Ovary (tissue), 9 donors: ENCODE results near the gene ARHGEF17. TPM values are rescaled to one million over a fixed set of nuclear protein-coding genes. Genes with fewer than 3 reads are reported as not detected.

ENCODE experiments used
- DNase-seq, 5 donors: peaks; one replicate each; pipeline ENCODE4 v3.0.0-alpha.2; 2019 to 2020
- H3K27ac ChIP-seq, 2 donors: fragments of 200-600 bp; one replicate each; pipeline versions ENCODE4 v1.5.1 to v1.8.0; 2019 to 2022
- H3K27me3 ChIP-seq: fragments of 200-600 bp; one replicate; pipeline ENCODE4 v1.8.0; 2022
- H3K36me3 ChIP-seq: fragments of 200-600 bp; sonication (generic); one replicate; pipeline ENCODE4 v1.5.1; 2019
- H3K4me1 ChIP-seq: one replicate; pipeline ENCODE4 v1.8.1; 2013; ENCODE audit warnings: mild to moderate bottlenecking, moderate library complexity; ENCODE audit not compliant: insufficient read depth
- H3K4me3 ChIP-seq: fragments of 200-600 bp; sonication (generic); one replicate; pipeline ENCODE4 v1.5.1; 2017
- H3K9me3 ChIP-seq, 2 donors: fragments of 200-600 bp in 1 of 2; sonication (generic) in 1 of 2; one replicate each; pipeline versions ENCODE4 v1.5.1 to v1.8.1; 2013 to 2019; ENCODE audit warnings: mild to moderate bottlenecking in 1 of 2, moderate library complexity in 1 of 2
- EP300 ChIP-seq: sonication (generic); formaldehyde crosslinking; IDR thresholded peaks from one replicate; pipeline ENCODE4 v1.6.1; 2017; ENCODE audit warnings: antibody characterized with exemption
- POLR2A ChIP-seq: fragments of 450-650 bp; IDR thresholded peaks from one replicate; pipeline ENCODE4 v1.6.1; 2017; ENCODE audit warnings: antibody characterized with exemption, mild to moderate bottlenecking, moderate library complexity
- WGBS, 3 donors: extraction: QIAGEN DNeasy Blood & Tissue Kit in 1 of 3; methylation state at CpG; one replicate each; pipeline versions ENCODE4 v1.1.5 to v1.1.7; 2013 to 2017; 5-methylcytosine and 5-hydroxymethylcytosine counted together
- intact Hi-C, 4 donors: fragments of 100-400 bp; cut with DNase I; formaldehyde crosslinking; loops; one replicate each; pipeline versions ENCODE4 v1.11.0 to v1.15.1; 2022 to 2023
- polyA plus RNA-seq, 2 donors: library from polyadenylated mRNA; stranded (reverse); fragments of 200-250 nt in 1 of 2; fragments of 350-450 nt in 1 of 2; fragmentation: Illumina TruSeq in 1 of 2; extraction: RNeasy Lipid Tissue Mini Kit (QIAGEN cat#74804) in 1 of 2; gene quantifications; one replicate each; pipeline ENCODE4 v1.2.3, GENCODE V29; 2013 to 2014
- total RNA-seq, 7 donors: library from RNA; depleted of rRNA in 2 of 7; stranded (reverse); fragments of >200 nt in 2 of 7; fragmentation: NEBNext Ultra II Directional in 3 of 7; extraction: Animal tissue kit (Norgen Biotek cat#: 25700) in 3 of 7; gene quantifications; one replicate each; pipeline versions ENCODE4 v1.1.0 to v1.2.4, GENCODE V29; 2016 to 2023
- TF ChIP-seq, protein P1 (sequence below), 3 donors: fragments of 450-650 bp in 2 of 3; fragments of 200-600 bp in 1 of 3; IDR thresholded peaks; one replicate each; pipeline versions ENCODE4 v1.5.1 to v1.8.0; 2016 to 2022; ENCODE audit warnings: antibody characterized with exemption in 3 of 3, mild to moderate bottlenecking in 1 of 3
- donor health status: DM: no; HTN: no; CAD: no; lungs with moderate emphysema.
- donor health status: DM: no; HTN: no; CAD: no.
- donor health status: Bipolar disorder and iron deficiency.
- donor health status: DM: yes; HTN: yes; CAD: no.
- donor health status: DM: no; HTN: no; CAD: no.
- donor health status: DM: yes; HTN: yes; CAD: no.

Gene ARHGEF17
- total and polyA plus RNA-seq, 9 donors: 21.0 to 83.8 (median 46.0) TPM

DNA sequence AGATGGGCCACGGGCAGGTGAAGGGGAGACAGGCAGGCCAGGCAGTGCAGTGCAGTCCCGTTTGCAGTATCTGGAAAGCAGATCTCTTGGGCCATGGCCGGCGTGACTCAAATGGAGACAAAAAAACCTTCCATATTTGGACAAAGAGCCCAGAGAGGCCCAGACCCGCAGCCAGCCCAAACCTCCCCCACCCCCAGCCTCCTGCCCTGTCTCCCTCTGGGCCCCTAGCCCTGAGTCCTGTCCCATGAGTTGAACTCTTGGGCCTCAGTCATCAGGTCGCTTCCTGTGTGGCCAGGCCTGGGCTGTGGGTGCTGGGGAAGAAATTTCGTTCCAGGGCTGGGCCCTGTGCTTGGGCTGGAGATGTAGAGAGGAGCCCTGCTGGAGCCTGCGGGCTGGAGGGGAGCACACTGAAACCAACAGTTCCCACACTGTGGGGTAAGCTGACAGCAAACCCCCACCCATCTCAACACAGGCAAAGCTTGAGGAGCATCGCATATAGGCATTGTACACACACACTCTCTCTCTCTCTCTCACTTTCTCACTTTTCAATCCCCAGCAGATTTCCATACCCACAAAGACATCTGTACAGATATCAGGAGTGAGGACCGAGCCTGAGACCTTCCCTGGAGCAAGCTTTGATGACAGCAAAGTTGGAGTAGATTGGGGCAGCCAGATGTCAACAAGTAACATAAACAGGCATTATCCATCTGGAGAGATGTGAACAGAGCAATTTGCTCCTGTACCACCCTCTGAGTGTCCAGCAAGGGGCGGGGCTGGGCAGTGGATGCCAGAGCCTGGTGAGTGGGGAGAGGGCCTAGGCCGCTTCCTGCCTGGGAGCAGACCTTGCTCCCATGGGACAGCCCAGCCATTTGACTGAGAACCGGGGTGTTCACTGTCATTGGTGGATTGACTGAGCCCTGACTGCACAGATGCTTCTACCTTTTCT lies 17.2 kb downstream of the ARHGEF17 start:
- peaks cover 31% of the 10 kb centered on the region for H3K4me1 ChIP-seq

DNA sequence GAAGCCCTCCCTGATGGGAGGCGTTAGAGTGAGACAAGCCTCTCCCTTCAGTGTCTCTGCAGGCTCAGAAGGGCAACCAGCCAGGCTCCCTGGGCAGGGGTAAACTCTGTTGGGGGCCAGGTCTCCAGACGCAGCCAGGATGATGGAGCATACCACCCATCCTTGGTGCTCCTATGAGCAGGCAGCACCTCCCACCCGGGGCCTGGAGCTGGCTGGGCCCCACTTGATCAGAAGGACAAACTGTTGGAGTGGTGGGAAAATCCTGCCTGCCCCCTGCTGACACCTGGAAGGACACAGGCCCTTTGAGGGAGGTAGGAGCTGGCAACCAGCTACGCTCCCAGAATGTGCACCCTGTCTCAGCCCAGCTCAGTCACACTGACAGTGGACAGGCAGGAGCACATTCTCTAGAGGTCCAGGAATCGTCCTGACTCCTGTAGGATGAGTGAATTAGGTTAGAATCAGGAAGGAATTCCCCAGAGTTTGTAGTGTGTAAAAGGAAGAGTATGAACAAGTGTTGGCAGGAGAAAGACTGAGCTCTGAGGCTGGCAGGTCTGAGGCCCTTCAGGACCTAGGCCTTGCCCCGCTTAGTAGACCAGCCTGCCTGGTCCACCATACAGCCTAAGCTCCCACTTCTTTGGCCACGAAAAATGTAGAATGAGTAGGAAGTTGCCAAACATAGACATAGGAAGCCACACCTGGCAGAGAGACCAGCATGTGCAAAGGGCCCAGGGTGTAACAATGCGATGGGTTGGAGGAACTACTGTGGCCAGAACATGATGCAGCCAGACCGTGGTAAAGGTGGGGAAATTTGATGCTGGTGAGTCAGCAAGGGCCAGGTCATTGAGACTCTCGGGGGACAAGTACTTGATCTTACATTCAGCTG lies 19.1 kb downstream of the ARHGEF17 start:
- intact Hi-C loops: no loop called here
- no peak for DNase-seq
- H3K4me1 ChIP-seq: peaks cover 36% of the 10 kb centered on the region
- no peaks in the 10 kb centered on the region for H3K36me3 ChIP-seq
- H3K4me3 ChIP-seq: no peak overlapping the region
- no peaks in the 10 kb centered on the region for H3K27me3 ChIP-seq
- no peak overlapping the region for H3K27ac ChIP-seq
- WGBS, 3 donors: 65 to 74% (median 71%) methylated on average over 10 of the region's 10 CpGs
- H3K9me3 ChIP-seq: no peaks in the 10 kb centered on the region
- TF ChIP-seq EP300 (no peak), POLR2A (no peak)
- TF ChIP-seq, protein P1, sequence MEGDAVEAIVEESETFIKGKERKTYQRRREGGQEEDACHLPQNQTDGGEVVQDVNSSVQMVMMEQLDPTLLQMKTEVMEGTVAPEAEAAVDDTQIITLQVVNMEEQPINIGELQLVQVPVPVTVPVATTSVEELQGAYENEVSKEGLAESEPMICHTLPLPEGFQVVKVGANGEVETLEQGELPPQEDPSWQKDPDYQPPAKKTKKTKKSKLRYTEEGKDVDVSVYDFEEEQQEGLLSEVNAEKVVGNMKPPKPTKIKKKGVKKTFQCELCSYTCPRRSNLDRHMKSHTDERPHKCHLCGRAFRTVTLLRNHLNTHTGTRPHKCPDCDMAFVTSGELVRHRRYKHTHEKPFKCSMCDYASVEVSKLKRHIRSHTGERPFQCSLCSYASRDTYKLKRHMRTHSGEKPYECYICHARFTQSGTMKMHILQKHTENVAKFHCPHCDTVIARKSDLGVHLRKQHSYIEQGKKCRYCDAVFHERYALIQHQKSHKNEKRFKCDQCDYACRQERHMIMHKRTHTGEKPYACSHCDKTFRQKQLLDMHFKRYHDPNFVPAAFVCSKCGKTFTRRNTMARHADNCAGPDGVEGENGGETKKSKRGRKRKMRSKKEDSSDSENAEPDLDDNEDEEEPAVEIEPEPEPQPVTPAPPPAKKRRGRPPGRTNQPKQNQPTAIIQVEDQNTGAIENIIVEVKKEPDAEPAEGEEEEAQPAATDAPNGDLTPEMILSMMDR (IDR thresholded peaks at IDR 0.05): no peak

More for the DNA sequence above, 17.2 kb downstream of the ARHGEF17 start:
- 72 to 80% (median 78%) methylated on average over 13 of the region's 13 CpGs for WGBS, 3 donors
- Histone ChIP-seq H3K36me3 (no peaks in the 10 kb centered on the region), H3K4me3 (no peak overlapping the region), H3K27ac (peak overlapping the region; percentile 79 to 83), H3K9me3 (no peaks in the 10 kb centered on the region), H3K27me3 (no peaks in the 10 kb centered on the region)
- no peak for TF ChIP-seq POLR2A
- TF ChIP-seq EP300: no peak
- TF ChIP-seq, protein P1 (IDR thresholded peaks at IDR 0.05): no peak
- DNase-seq: no peak
- intact Hi-C loops: no loop called here

DNA sequence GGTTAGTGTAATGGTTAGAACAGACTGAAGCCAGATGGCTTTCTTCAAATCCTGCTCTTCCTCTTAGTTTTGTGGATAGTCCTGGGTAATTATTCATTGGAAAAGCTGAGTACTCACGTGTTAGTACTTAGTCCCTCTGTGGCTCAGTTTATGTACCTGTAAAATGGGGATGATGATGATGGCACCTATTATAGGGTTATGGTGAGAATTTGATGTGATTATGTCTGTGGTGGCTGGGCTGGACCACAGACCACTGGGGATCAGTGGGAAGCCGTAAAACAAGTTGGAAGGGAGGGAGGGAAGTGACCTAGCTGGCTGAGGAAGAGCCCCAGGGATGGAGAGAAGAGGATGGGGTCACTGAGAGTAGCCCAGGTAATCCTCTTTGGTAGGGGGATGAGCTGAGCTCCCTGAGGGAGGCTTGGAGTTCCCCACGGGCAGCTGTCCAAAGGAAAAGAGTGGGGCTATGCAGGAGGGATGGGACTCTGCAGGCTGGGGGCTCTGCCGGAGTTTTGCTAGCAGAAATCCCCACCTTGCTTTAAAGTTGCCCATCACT lies 19.8 kb downstream of the ARHGEF17 start:
- intact Hi-C loops: no loop called here
- WGBS, 3 donors: 65 to 84% (median 79%) methylated on average over 4 of the region's 4 CpGs
- TF ChIP-seq EP300: no peak
- TF ChIP-seq, protein P1 (IDR thresholded peaks at IDR 0.05): no peak
- TF ChIP-seq POLR2A: no peak
- no peak overlapping the region for H3K4me3 ChIP-seq
- no peaks in the 10 kb centered on the region for H3K36me3 ChIP-seq
- DNase-seq: no peak
- H3K27ac ChIP-seq: no peak overlapping the region
- H3K4me1 ChIP-seq: peaks cover 34% of the 10 kb centered on the region
- no peaks in the 10 kb centered on the region for H3K9me3 ChIP-seq
- H3K27me3 ChIP-seq: no peaks in the 10 kb centered on the region

DNA sequence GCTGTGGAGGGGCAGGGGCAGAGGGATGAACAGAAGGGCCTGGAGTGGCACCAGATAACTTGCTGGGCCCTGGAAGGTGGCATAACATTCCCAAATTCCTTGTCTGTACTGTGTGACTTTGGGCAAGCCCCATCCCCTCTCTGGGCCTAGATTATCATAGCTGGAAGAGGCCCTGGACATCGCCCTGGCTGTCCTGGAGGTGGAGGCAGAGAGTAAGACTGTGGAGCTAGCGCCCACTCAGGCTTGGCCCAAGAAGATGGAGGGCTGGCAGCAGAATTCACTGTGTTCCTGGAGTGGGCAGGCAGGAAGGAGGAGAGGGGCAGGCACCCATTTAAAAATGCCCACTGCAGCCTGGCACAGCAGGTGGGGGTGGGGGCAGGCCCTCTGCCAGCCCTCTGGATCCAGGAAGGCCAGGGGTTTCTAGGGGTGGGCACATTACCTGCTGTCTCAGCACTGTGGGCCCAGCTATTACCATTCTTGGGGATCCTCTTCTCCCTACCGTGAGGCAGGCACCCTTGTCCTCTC lies 22.6 kb downstream of the ARHGEF17 start:
- Histone ChIP-seq H3K27ac (peak overlapping the region; percentile 47 to 58), H3K27me3 (no peaks in the 10 kb centered on the region), H3K36me3 (no peaks in the 10 kb centered on the region), H3K9me3 (no peaks in the 10 kb centered on the region), H3K4me1 (peaks cover 36% of the 10 kb centered on the region), H3K4me3 (no peak overlapping the region)
- TF ChIP-seq POLR2A: no peak
- TF ChIP-seq, protein P1 (IDR thresholded peaks at IDR 0.05): no peak
- TF ChIP-seq EP300: no peak
- 47 to 67% (median 53%) methylated on average over 3 of the region's 3 CpGs for WGBS, 3 donors
- no peak for DNase-seq
- intact Hi-C loops: loop anchor here in 2 of 4 donors (10.0 kb wide), 2 partner anchors 496 to 1414 kb away; partner anchors contain the start of gene RNF169 (in 1 of the 2)
